K562 (cell line): ENCODE results near the gene ZNF24. TPM values are rescaled to one million over a fixed set of nuclear protein-coding genes. Genes with fewer than 3 reads are reported as not detected.

Source experiments
- ATAC-seq: fragments of 200-7000 bp; cut with Tn5 transposase; 3 replicates; pipeline ENCODE4 v1.9.1; 2020; ENCODE audit warnings: moderate library complexity
- BruUV-seq: library from RNA; stranded (reverse); fragments of 400-500 nt; replicated peaks from 2 replicates; lab custom pipeline; 2021; lab: Mats Ljungman, UMichigan
- CTCF ChIA-PET: fragments of 300-600 bp; formaldehyde crosslinking; extraction: SDS; loops from one replicate; lab custom pipeline; 2021; ENCODE audit warnings: low intra/inter-chr PET ratio; lab: Yijun Ruan, JAX
- POLR2A ChIA-PET: fragments of 300-600, 350-650 bp; sonication (Branson Sonifier 250); formaldehyde crosslinking; extraction: SDS; loops from one replicate; lab custom pipeline; 2021; ENCODE audit warnings: antibody characterized with exemption, inconsistent platforms; lab: Yijun Ruan, JAX
- DNase-seq, 4 experiments: peaks; one replicate each; pipeline versions ENCODE4 v3.0.0 to v3.0.0-alpha.2; 2011 to 2018; ENCODE audit warnings: low spot score in 3 of 4, mixed read lengths in 3 of 4; ENCODE audit errors: extremely low read depth in 1 of 4
- FAIRE-seq: peaks from 2 replicates; lab custom pipeline; 2011; peaks lifted over from hg19 to GRCh38; lab: Jason Lieb, UNC
- H2AFZ ChIP-seq: 2 replicates; pipeline ENCODE4 v1.6.0; 2011; ENCODE audit warnings: low read depth, low read length, control low read depth, inconsistent platforms
- H3K27ac ChIP-seq: fragments of 200-600 bp; 3 replicates; pipeline ENCODE4 v1.8.0; 2011; ENCODE audit warnings: low read depth, mild to moderate bottlenecking, control low read depth, inconsistent platforms, low read length, moderate library complexity, mixed read lengths; ENCODE audit errors: extremely low read depth
- H3K27me3 ChIP-seq, 2 experiments: fragments of 300-600 bp in 1 of 2; 2 replicates in 1 of 2; 3 replicates in 1 of 2; pipeline versions ENCODE4 v1.6.0 to v1.8.0; 2011; ENCODE audit warnings: inconsistent platforms in 2 of 2, low read length in 2 of 2, mild to moderate bottlenecking in 1 of 2, mixed read lengths in 1 of 2, moderate library complexity in 1 of 2; ENCODE audit not compliant: control insufficient read depth in 2 of 2, insufficient read depth in 2 of 2
- H3K36me3 ChIP-seq: fragments of 300-600 bp; 3 replicates; pipeline ENCODE4 v1.8.0; 2011; ENCODE audit warnings: mild to moderate bottlenecking, low read length, inconsistent platforms; ENCODE audit not compliant: control insufficient read depth, insufficient read depth
- H3K4me1 ChIP-seq, 2 experiments: fragments of 200-600 bp in 1 of 2; replicated peaks in 1 of 2; 2 replicates in 1 of 2; 3 replicates in 1 of 2; pipeline versions ENCODE4 v1.5.1 to v1.8.0; 2011; ENCODE audit warnings: inconsistent platforms in 2 of 2, low read length in 2 of 2, mild to moderate bottlenecking in 1 of 2, mixed read lengths in 1 of 2, moderate library complexity in 1 of 2; ENCODE audit not compliant: control insufficient read depth in 2 of 2, insufficient read depth in 2 of 2
- H3K4me2 ChIP-seq: 2 replicates; pipeline ENCODE4 v1.6.1; 2011; ENCODE audit warnings: low read length, control low read depth, inconsistent platforms, mixed read lengths; ENCODE audit not compliant: insufficient read depth
- H3K4me3 ChIP-seq: fragments of 200-600 bp; sonication (generic), shearing (Covaris generic); 2 replicates; pipeline ENCODE4 v1.5.1; 2016; ENCODE audit warnings: control low read depth, inconsistent platforms
- H3K79me2 ChIP-seq: fragments of 200-600 bp; 3 replicates; pipeline ENCODE4 v1.8.0; 2011; ENCODE audit warnings: low read length, inconsistent platforms; ENCODE audit not compliant: control insufficient read depth, insufficient read depth
- H3K9ac ChIP-seq, 2 experiments: 2 replicates each; pipeline versions ENCODE4 v1.6.0 to v1.6.1; 2011; ENCODE audit warnings: low read depth in 2 of 2, low read length in 2 of 2, control low read depth in 1 of 2, inconsistent platforms in 1 of 2, mild to moderate bottlenecking in 1 of 2, mixed read lengths in 1 of 2; ENCODE audit not compliant: insufficient read depth in 1 of 2
- H3K9me1 ChIP-seq: one replicate; pipeline ENCODE4 v1.6.0; 2011; ENCODE audit warnings: inconsistent platforms, mild to moderate bottlenecking, low read length, moderate library complexity; ENCODE audit not compliant: control insufficient read depth, insufficient read depth
- H3K9me3 ChIP-seq: replicated peaks from 2 replicates; pipeline ENCODE4 v1.5.1; 2011; ENCODE audit warnings: low read depth, low read length, inconsistent platforms; ENCODE audit not compliant: control insufficient read depth, insufficient read depth
- H4K20me1 ChIP-seq: replicated peaks from 2 replicates; pipeline ENCODE4 v1.6.1; 2011; ENCODE audit warnings: low read length, inconsistent platforms, mixed read lengths; ENCODE audit not compliant: control insufficient read depth, insufficient read depth
- BACH1 ChIP-seq: fragments of 200-800 bp; sonication (Bioruptor generic); IDR thresholded peaks from 2 replicates; pipeline ENCODE4 v1.6.1; 2016; ENCODE audit warnings: missing genetic modification characterization, missing compliant biosample characterization
- CBX1 ChIP-seq: sonication (generic); IDR thresholded peaks from 2 replicates; pipeline ENCODE4 v1.6.1; 2016; ENCODE audit warnings: antibody characterized with exemption, low read depth, mild to moderate bottlenecking
- CEBPB ChIP-seq: fragments of 450-650 bp; IDR thresholded peaks from 2 replicates; pipeline ENCODE4 v1.6.1; 2016; ENCODE audit warnings: missing genetic modification characterization, missing compliant biosample characterization
- CEBPG ChIP-seq, 3 experiments: fragments of 200-800 bp in 1 of 3; sonication (Bioruptor generic) in 1 of 3; sonication (generic) in 1 of 3; formaldehyde crosslinking in 1 of 3; IDR thresholded peaks in 2 of 3; conservative IDR thresholded peaks in 1 of 3; 2 replicates each; pipeline versions ENCODE4 v1.6.1 to v1.8.0; 2016 to 2022; ENCODE audit warnings: missing compliant biosample characterization in 2 of 3, missing genetic modification characterization in 2 of 3, mild to moderate bottlenecking in 1 of 3, missing genetic modification reagents in 1 of 3
- MTF1 ChIP-seq: fragments of 250-450 bp; sonication (Bioruptor Pico); IDR thresholded peaks from 2 replicates; pipeline ENCODE4 v1.9.0; 2021; ENCODE audit warnings: moderate library complexity, mild to moderate bottlenecking, inconsistent platforms, borderline replicate concordance
- RBM25 ChIP-seq: fragments of 200-400 bp; formaldehyde crosslinking; IDR thresholded peaks from 2 replicates; pipeline ENCODE4 v1.6.1; 2018; ENCODE audit warnings: low read length, low read depth, moderate library complexity; ENCODE audit not compliant: severe bottlenecking
- SMARCA4 ChIP-seq: fragments of 450-650 bp; IDR thresholded peaks from 2 replicates; pipeline ENCODE4 v1.6.1; 2016
- SOX6 ChIP-seq: fragments of 450-650 bp; IDR thresholded peaks from 2 replicates; pipeline ENCODE4 v1.6.1; 2014; ENCODE audit warnings: mild to moderate bottlenecking
- TCF7L2 ChIP-seq: fragments of 150-350 bp; IDR thresholded peaks from 2 replicates; pipeline ENCODE4 v1.6.1; 2016; ENCODE audit warnings: low read depth, mild to moderate bottlenecking, low read length, moderate library complexity
- TEAD1 ChIP-seq, 2 experiments: fragments of 450-650 bp in 1 of 2; sonication (generic) in 1 of 2; formaldehyde crosslinking; IDR thresholded peaks; 2 replicates each; pipeline versions ENCODE4 v1.4.0 to v1.8.0; 2020 to 2022; ENCODE audit warnings: mild to moderate bottlenecking in 2 of 2, missing genetic modification reagents in 1 of 2
- TRIM24 ChIP-seq, 2 experiments: fragments of 450-650 bp; IDR thresholded peaks; 2 replicates each; pipeline ENCODE4 v1.6.1; 2016
- ZNF507 ChIP-seq: conservative IDR thresholded peaks from 2 replicates; pipeline ENCODE4 v1.6.1; 2017; ENCODE audit warnings: missing genetic modification characterization, missing compliant biosample characterization
- ZNF830 ChIP-seq: fragments of 250-450 bp; sonication (Bioruptor Pico); IDR thresholded peaks from 2 replicates; pipeline ENCODE4 v1.5.0; 2021; ENCODE audit warnings: mild to moderate bottlenecking
- WGBS: fragments of 100-300 bp; shearing (Covaris generic); methylation state at CpG from one replicate; pipeline ENCODE4 v1.1.6; 2016; ENCODE audit warnings: low coverage, mixed read lengths; ENCODE audit not compliant: insufficient coverage; ENCODE audit errors: missing lambda C conversion rate; 5-methylcytosine and 5-hydroxymethylcytosine counted together
- in situ Hi-C: fragments of 300-500 bp; cut with MboI; formaldehyde crosslinking; loops from 4 replicates; pipeline ENCODE4 v1.15.0; 2018; ENCODE audit warnings: inconsistent platforms, mixed read lengths
- intact Hi-C: fragments of 100-400 bp; cut with micrococcal nuclease; formaldehyde crosslinking; loops from 2 replicates; pipeline ENCODE4 v1.14.2; 2022
- polyA plus RNA-seq, 8 experiments: library from polyadenylated mRNA; depleted of rRNA in 4 of 8; stranded (reverse) in 5 of 8; unstranded in 3 of 8; fragments of >200 nt; fragmentation: Nextera tagmentation in 2 of 8; fragmentation: Illumina TruSeq in 1 of 8; extraction: Ambion mirVana in 2 of 8; extraction: Trizol in 1 of 8; gene quantifications; 2 replicates each; pipeline versions ENCODE4 v1.2.1 to v1.2.3, GENCODE V29; 2011 to 2014; ENCODE audit warnings: inconsistent platforms in 1 of 8, missing spikeins in 1 of 8
- total RNA-seq, 7 experiments: library from RNA; depleted of rRNA in 6 of 7; stranded (reverse); fragments of >200 nt in 6 of 7; fragmentation: Illumina TruSeq in 2 of 7; extraction: Trizol in 2 of 7; gene quantifications; 2 replicates each; pipeline versions ENCODE4 v1.2.1 to v1.2.3, GENCODE V29; 2011 to 2021; ENCODE audit warnings: low replicate concordance in 1 of 7
- TF ChIP-seq, protein P1 (sequence below): fragments of 450-650 bp; formaldehyde crosslinking; IDR thresholded peaks from 2 replicates; pipeline ENCODE4 v1.4.0; 2020; ENCODE audit warnings: mild to moderate bottlenecking, moderate library complexity
- TF ChIP-seq, protein P2 (sequence below): fragments of 450-650 bp; IDR thresholded peaks from 2 replicates; pipeline ENCODE4 v1.6.1; 2016; ENCODE audit warnings: missing biosample characterization, missing genetic modification characterization
- TF ChIP-seq, protein P3 (sequence below): fragments of 450-650 bp; IDR thresholded peaks from 2 replicates; pipeline ENCODE4 v1.6.1; 2016
- TF ChIP-seq, protein P4 (sequence below), 2 experiments: fragments of 450-650 bp in 1 of 2; sonication (generic) in 1 of 2; formaldehyde crosslinking in 1 of 2; IDR thresholded peaks in 1 of 2; conservative IDR thresholded peaks in 1 of 2; 2 replicates each; pipeline versions ENCODE4 v1.6.1 to v1.8.1; 2016 to 2023; ENCODE audit warnings: mild to moderate bottlenecking in 2 of 2, moderate library complexity in 2 of 2, inconsistent platforms in 1 of 2, missing genetic modification reagents in 1 of 2

Gene ZNF24
- total and polyA plus RNA-seq, 9 of the 15 experiments (the other 6 are each of a cell fraction or from before 2014, with no cell fraction given), result 35.7 to 72.8 (median 54.1) TPM

DNA sequence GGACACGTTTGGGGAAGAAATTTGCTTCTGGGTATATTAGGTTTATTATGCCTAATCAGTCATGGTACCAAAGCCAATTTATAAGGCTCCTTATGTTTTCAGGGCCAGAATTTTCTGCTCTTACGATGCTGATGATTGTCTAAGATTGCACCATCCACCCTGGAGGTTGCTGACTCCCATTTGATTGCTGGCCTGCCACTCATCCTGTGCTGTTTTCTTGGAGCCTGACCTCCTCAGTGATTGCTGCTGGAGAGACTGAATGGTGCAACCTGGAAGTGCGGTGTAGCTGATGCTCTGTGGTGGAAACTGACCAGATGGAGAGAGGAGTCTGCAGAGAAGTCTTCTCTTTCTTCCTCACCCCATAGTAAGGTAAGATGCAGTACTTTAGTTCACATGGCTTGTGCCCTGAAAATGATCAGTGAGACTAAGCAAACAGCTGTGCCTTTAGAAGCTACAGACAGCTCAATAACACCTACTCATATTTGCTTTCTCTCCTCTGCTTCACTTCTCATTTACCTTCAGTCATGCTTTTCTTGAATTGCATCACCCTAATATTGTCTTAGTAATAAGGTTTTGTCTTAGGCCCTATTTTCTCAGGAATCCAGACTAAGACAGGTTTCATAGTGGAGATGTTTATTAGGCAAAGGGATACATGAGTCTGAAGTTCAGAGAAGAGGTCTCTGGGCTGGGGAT, 17.4 kb downstream of the ZNF24 start:
- no TSS peak for BruUV-seq
- WGBS, result 13% methylated on average over 3 of the region's 3 CpGs
- TF ChIP-seq, protein P1, sequence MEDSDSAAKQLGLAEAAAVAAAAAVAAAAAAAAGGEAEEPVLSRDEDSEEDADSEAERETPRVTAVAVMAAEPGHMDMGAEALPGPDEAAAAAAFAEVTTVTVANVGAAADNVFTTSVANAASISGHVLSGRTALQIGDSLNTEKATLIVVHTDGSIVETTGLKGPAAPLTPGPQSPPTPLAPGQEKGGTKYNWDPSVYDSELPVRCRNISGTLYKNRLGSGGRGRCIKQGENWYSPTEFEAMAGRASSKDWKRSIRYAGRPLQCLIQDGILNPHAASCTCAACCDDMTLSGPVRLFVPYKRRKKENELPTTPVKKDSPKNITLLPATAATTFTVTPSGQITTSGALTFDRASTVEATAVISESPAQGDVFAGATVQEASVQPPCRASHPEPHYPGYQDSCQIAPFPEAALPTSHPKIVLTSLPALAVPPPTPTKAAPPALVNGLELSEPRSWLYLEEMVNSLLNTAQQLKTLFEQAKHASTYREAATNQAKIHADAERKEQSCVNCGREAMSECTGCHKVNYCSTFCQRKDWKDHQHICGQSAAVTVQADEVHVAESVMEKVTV (CRISPR knock-in tag), result no peak
- TF ChIP-seq, protein P2, sequence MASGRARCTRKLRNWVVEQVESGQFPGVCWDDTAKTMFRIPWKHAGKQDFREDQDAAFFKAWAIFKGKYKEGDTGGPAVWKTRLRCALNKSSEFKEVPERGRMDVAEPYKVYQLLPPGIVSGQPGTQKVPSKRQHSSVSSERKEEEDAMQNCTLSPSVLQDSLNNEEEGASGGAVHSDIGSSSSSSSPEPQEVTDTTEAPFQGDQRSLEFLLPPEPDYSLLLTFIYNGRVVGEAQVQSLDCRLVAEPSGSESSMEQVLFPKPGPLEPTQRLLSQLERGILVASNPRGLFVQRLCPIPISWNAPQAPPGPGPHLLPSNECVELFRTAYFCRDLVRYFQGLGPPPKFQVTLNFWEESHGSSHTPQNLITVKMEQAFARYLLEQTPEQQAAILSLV (tag), result 0 out of 2 replicates have a peak, but pooled peaks have one; percentile 21
- TF ChIP-seq BACH1 (tag), result peak; percentile 16; the same call in 1 of the 2 replicates
- TF ChIP-seq CBX1, result peak; percentile 22; the same call in 1 of the 2 replicates
- TF ChIP-seq, protein P3, sequence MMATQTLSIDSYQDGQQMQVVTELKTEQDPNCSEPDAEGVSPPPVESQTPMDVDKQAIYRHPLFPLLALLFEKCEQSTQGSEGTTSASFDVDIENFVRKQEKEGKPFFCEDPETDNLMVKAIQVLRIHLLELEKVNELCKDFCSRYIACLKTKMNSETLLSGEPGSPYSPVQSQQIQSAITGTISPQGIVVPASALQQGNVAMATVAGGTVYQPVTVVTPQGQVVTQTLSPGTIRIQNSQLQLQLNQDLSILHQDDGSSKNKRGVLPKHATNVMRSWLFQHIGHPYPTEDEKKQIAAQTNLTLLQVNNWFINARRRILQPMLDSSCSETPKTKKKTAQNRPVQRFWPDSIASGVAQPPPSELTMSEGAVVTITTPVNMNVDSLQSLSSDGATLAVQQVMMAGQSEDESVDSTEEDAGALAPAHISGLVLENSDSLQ, result peak; percentile 98
- no peak for TF ChIP-seq ZNF507 (tag)
- peak; percentile 68 for TF ChIP-seq CEBPB (tag)
- TF ChIP-seq, protein P4, sequence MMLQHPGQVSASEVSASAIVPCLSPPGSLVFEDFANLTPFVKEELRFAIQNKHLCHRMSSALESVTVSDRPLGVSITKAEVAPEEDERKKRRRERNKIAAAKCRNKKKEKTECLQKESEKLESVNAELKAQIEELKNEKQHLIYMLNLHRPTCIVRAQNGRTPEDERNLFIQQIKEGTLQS (IDR thresholded peaks at IDR 0.05), result peak; percentile 75
- TF ChIP-seq, protein P4 (CRISPR knock-in tag; conservative IDR thresholded peaks at IDR 0.05), result no peak
- 0 out of 2 replicates have a peak, but pooled peaks have one; percentile 33 for TF ChIP-seq SOX6
- TF ChIP-seq TRIM24 (IDR thresholded peaks at IDR 0.05), result peak in 1 of 2 experiments; percentile 36; a peak in 1 of 4 replicates
- TF ChIP-seq MTF1 (CRISPR knock-in tag), result no peak
- no peak for TF ChIP-seq TEAD1 (CRISPR knock-in tag; IDR thresholded peaks at IDR 0.05)
- peak; percentile 14 for TF ChIP-seq RBM25
- TF ChIP-seq ZNF830, result no peak
- TF ChIP-seq SMARCA4, result no peak
- TF ChIP-seq CEBPG (CRISPR knock-in tag; IDR thresholded peaks at IDR 0.05), result peak; percentile 85
- peak in 1 of 2 experiments; percentile 89 for TF ChIP-seq CEBPG (tag; conservative IDR thresholded peaks at IDR 0.05 in 1 of 2, IDR thresholded peaks at IDR 0.05 in 1 of 2)
- TF ChIP-seq TCF7L2, result no peak

More for the DNA sequence above, 17.4 kb downstream of the ZNF24 start:
- no peak overlapping the region for H2AFZ ChIP-seq
- no peaks in the 10 kb centered on the region for H3K79me2 ChIP-seq
- ATAC-seq (peak; percentile 82), DNase-seq (no peak), FAIRE-seq (no peak)
- no peaks in the 10 kb centered on the region for H3K9me3 ChIP-seq
- no peaks in the 10 kb centered on the region for H3K9me1 ChIP-seq
- in situ Hi-C loops, result no loop called here
- H3K4me1 ChIP-seq, result peaks cover 0 to 16% of the 10 kb centered on the region in 2 experiments; a peak in 3 of 5 replicates
- no peak overlapping the region; the same call in 2 of the 3 replicates for H3K27ac ChIP-seq
- H3K9ac ChIP-seq, result no peak overlapping the region
- ChIA-PET POLR2A (interaction anchor here (0.6 to 1.2 kb wide), 4 partner anchors 18 to 86 kb away, joined by 3 to 4 read pairs (median 3); partner anchors contain the start of genes ZNF397 and ZSCAN30), CTCF (no interaction called here)
- H3K4me2 ChIP-seq, result no peak overlapping the region
- no peaks in the 10 kb centered on the region for H4K20me1 ChIP-seq
- intact Hi-C loops, result no loop called here
- no peaks in the 10 kb centered on the region for H3K27me3 ChIP-seq
- no peak overlapping the region for H3K4me3 ChIP-seq
- H3K36me3 ChIP-seq, result peaks cover under 1% of the 10 kb centered on the region; the same call in 1 of the 3 replicates
